Stimulated activated CD4-positive, alpha-beta T cell treated with anti-CD3 and anti-CD28 coated beads, Interleukin-2, amount 100 ng/mL, for 24 hours (primary cell): ENCODE measurements around the gene ELF2.
A peak's percentile ranks its signal among the peaks of the same experiment; 100 is the strongest.
"Not testable (repeated sequence)": the region's sequence is repeated elsewhere in the genome, so short reads cannot be mapped to it uniquely, and the experiment has no call there.

Experiments
- DNase-seq, 2 donors: peaks; one replicate each; pipeline ENCODE4 v3.0.0-alpha.2; 2020

The ELF2 gene

GRCh38 chr4:139015269-139015947, 161.6 kb downstream of the ELF2 start, which contains the start of gene NOCT:
Gene NOCT, plus strand, starts transcription at chr4:139015781. Its CDS starts 201 bp downstream, at chr4:139015982.
- peak; percentile 93 to 95 for DNase-seq

GRCh38 chr4:139014371-139015268, 162.4 kb downstream of the ELF2 start:
- no peak for DNase-seq

GRCh38 chr4:139011225-139011950, 165.6 kb downstream of the ELF2 start:
- DNase-seq = no peak

GRCh38 chr4:139009702-139010101, 167.3 kb downstream of the ELF2 start:
- no peak for DNase-seq

- not testable (repeated sequence) for DNase-seq
Observed at GRCh38 chr4:139008278-139008677, 168.7 kb downstream of the ELF2 start.

GRCh38 chr4:139007640-139008039, 169.4 kb downstream of the ELF2 start:
- DNase-seq = no peak
